A549 (cell line): ENCODE measurements around the gene RASA1. TPM values are rescaled to one million over a fixed set of nuclear protein-coding genes. Genes with fewer than 3 reads are reported as not detected.

Experiments
- ATAC-seq, 2 experiments: fragments of 200-7000 bp in 1 of 2; fragments of >200 bp in 1 of 2; cut with Nextera tagmentation in 1 of 2; cut with Tn5 transposase in 1 of 2; 3 replicates each; pipeline versions ENCODE4 v1.8.0 to v1.9.1; 2018 to 2020; ENCODE audit warnings: mild to moderate bottlenecking in 1 of 2, moderate library complexity in 1 of 2
- CTCF ChIA-PET: fragments of 300-600 bp; sonication (Branson Sonifier 250); formaldehyde crosslinking; extraction: SDS; loops from one replicate; lab custom pipeline; 2021; ENCODE audit warnings: antibody characterized with exemption, inconsistent platforms; lab: Yijun Ruan, JAX
- POLR2A ChIA-PET: fragments of 350-600 bp; formaldehyde crosslinking; extraction: SDS; loops from one replicate; lab custom pipeline; 2021; ENCODE audit warnings: antibody characterized with exemption, inconsistent platforms; lab: Yijun Ruan, JAX
- DNase-seq, 2 experiments: peaks; one replicate each; pipeline versions ENCODE4 v3.0.0 to v3.0.0-alpha.2; 2011 to 2016; ENCODE audit warnings: low read depth in 1 of 2, low spot score in 1 of 2
- FAIRE-seq: peaks from 2 replicates; lab custom pipeline; 2011; peaks lifted over from hg19 to GRCh38; lab: Jason Lieb, UNC
- H3K27ac ChIP-seq, 2 experiments: fragments of >200 bp; sonication (Bioruptor Twin); formaldehyde crosslinking; 3 replicates each; pipeline ENCODE4 v1.5.1; 2016 to 2017
- H3K4me1 ChIP-seq: fragments of >200 bp; sonication (Bioruptor Twin); formaldehyde crosslinking; 3 replicates; pipeline ENCODE4 v1.6.1; 2016
- H3K4me2 ChIP-seq: fragments of >200 bp; sonication (Bioruptor Twin); formaldehyde crosslinking; 3 replicates; pipeline ENCODE4 v1.6.1; 2016
- H3K4me3 ChIP-seq: fragments of >200 bp; sonication (Bioruptor Twin); formaldehyde crosslinking; 3 replicates; pipeline ENCODE4 v1.5.1; 2016
- H3K9me3 ChIP-seq: fragments of >200 bp; sonication (Bioruptor Twin); formaldehyde crosslinking; 3 replicates; pipeline ENCODE4 v1.6.1; 2016
- CBX2 ChIP-seq: fragments of 200-600 bp; sonication (generic); IDR thresholded peaks from 2 replicates; pipeline ENCODE4 v1.6.1; 2016; ENCODE audit warnings: low read depth, mild to moderate bottlenecking, borderline replicate concordance
- CHD2 ChIP-seq: fragments of 150-350 bp; IDR thresholded peaks from 2 replicates; pipeline ENCODE4 v1.6.1; 2014; ENCODE audit warnings: low read length; ENCODE audit not compliant: partially characterized antibody
- EHMT2 ChIP-seq: fragments of 200-600 bp; sonication (generic); IDR thresholded peaks from 2 replicates; pipeline ENCODE4 v1.6.1; 2016; ENCODE audit warnings: antibody characterized with exemption, low read depth, mild to moderate bottlenecking, moderate library complexity
- FOSB ChIP-seq: fragments of 250-450 bp; sonication (Bioruptor Pico); IDR thresholded peaks from 2 replicates; pipeline ENCODE4 v1.5.0; 2020; ENCODE audit warnings: mild to moderate bottlenecking, moderate library complexity
- HEYL ChIP-seq: fragments of 250-450 bp; sonication (Bioruptor Pico); IDR thresholded peaks from 2 replicates; pipeline ENCODE4 v1.8.0; 2021; ENCODE audit warnings: mild to moderate bottlenecking, moderate library complexity
- JUNB ChIP-seq: fragments of >200 bp; sonication (Bioruptor Twin); formaldehyde crosslinking; IDR thresholded peaks from 2 replicates; pipeline ENCODE4 v1.6.1; 2016
- KDM1A ChIP-seq: fragments of 200-600 bp; sonication (generic); IDR thresholded peaks from 2 replicates; pipeline ENCODE4 v1.6.1; 2016; ENCODE audit warnings: low read depth, mild to moderate bottlenecking
- MAFK ChIP-seq: fragments of 450-650 bp; IDR thresholded peaks from 2 replicates; pipeline ENCODE4 v1.6.1; 2014; ENCODE audit not compliant: partially characterized antibody
- NPAS2 ChIP-seq: fragments of 250-450 bp; sonication (Bioruptor Pico); IDR thresholded peaks from 2 replicates; pipeline ENCODE4 v1.8.0; 2022; ENCODE audit warnings: mild to moderate bottlenecking, moderate library complexity, borderline replicate concordance
- PHF8 ChIP-seq: fragments of 200-600 bp; sonication (generic); IDR thresholded peaks from 2 replicates; pipeline ENCODE4 v1.6.1; 2016; ENCODE audit warnings: low read depth, mild to moderate bottlenecking, antibody characterized with exemption, moderate library complexity, borderline replicate concordance
- POLR2AphosphoS2 ChIP-seq: conservative IDR thresholded peaks from 2 replicates; pipeline ENCODE4 v1.6.1; 2012; ENCODE audit warnings: low read length, improper control_type of control experiment, inconsistent platforms
- RAD21 ChIP-seq, 2 experiments: fragments of >200 bp in 1 of 2; sonication (Bioruptor Twin) in 1 of 2; formaldehyde crosslinking in 1 of 2; IDR thresholded peaks in 1 of 2; conservative IDR thresholded peaks in 1 of 2; 2 replicates in 1 of 2; 3 replicates in 1 of 2; pipeline ENCODE4 v1.6.1; 2012 to 2018; ENCODE audit warnings: inconsistent platforms in 1 of 2
- RNF2 ChIP-seq: fragments of 200-600 bp; sonication (generic); IDR thresholded peaks from 2 replicates; pipeline ENCODE4 v1.6.1; 2016; ENCODE audit warnings: low read depth, mild to moderate bottlenecking, antibody characterized with exemption, moderate library complexity, borderline replicate concordance
- TFCP2L1 ChIP-seq: fragments of 250-450 bp; sonication (Bioruptor Pico); IDR thresholded peaks from 2 replicates; pipeline ENCODE4 v1.5.0; 2021; ENCODE audit warnings: mild to moderate bottlenecking
- TP53 ChIP-seq: fragments of 250-450 bp; sonication (Bioruptor Pico); IDR thresholded peaks from 2 replicates; pipeline ENCODE4 v1.5.0; 2021; ENCODE audit warnings: mild to moderate bottlenecking, moderate library complexity
- ZSCAN20 ChIP-seq: fragments of 250-450 bp; sonication (Bioruptor Pico); IDR thresholded peaks from 2 replicates; pipeline ENCODE4 v1.8.0; 2022; ENCODE audit warnings: mild to moderate bottlenecking, moderate library complexity
- WGBS: methylation state at CpG from one replicate; pipeline ENCODE4 v1.1.6; 2017; ENCODE audit errors: missing lambda C conversion rate; 5-methylcytosine and 5-hydroxymethylcytosine counted together
- polyA plus RNA-seq, 4 experiments: library from polyadenylated mRNA; depleted of rRNA in 3 of 4; stranded (reverse); fragments of >200 nt; fragmentation: RNase III in 1 of 4; extraction: RNeasy Plus Mini Kit Qiagen cat#74134 plus additional on column Dnase treatment in 1 of 4; gene quantifications; 2 replicates in 3 of 4; 3 replicates in 1 of 4; pipeline ENCODE4 v1.2.3, GENCODE V29; 2011 to 2017
- TF ChIP-seq, protein P1 (sequence below): IDR thresholded peaks from 2 replicates; pipeline ENCODE4 v1.6.1; 2012
- TF ChIP-seq, protein P2 (sequence below): fragments of >200 bp; sonication (Bioruptor Twin); formaldehyde crosslinking; IDR thresholded peaks from 2 replicates; pipeline ENCODE4 v1.6.1; 2016
- TF ChIP-seq, protein P3 (sequence below): fragments of >200 bp; sonication (Bioruptor Twin); formaldehyde crosslinking; IDR thresholded peaks from 3 replicates; pipeline ENCODE4 v1.6.1; 2016
- TF ChIP-seq, protein P4 (sequence below): fragments of 450-650 bp; IDR thresholded peaks from 2 replicates; pipeline ENCODE4 v1.6.1; 2014; ENCODE audit warnings: antibody characterized with exemption
- TF ChIP-seq, protein P5 (sequence below): fragments of 200-600 bp; sonication (generic); IDR thresholded peaks from 2 replicates; pipeline ENCODE4 v1.6.1; 2016; ENCODE audit warnings: antibody characterized with exemption, mild to moderate bottlenecking, moderate library complexity

RASA1 gene
- polyA plus RNA-seq, 2 of the 4 experiments (the other 2 are of a cell fraction): 18.3 to 41.5 TPM

DNA sequence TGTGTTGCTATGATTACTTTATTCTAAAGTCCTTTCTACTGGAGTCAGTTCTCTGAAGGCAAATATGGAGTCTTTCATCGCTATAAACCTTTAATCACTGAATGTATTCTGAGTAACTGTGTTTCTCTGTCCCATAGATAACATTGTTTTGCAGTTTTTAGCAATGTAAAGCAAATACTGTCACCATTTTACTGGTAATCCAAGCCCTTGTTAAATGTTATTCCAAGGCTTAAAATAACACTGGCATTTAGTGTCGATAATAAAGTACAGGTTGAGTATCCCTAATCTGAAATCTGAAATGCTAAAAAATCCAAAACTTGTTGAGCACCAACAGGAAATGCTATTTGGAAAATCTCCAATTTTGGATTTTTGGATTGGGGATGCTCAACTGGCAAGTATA is 120.4 kb downstream of the RASA1 start:
- CTCF ChIA-PET: interaction anchor here (2.5 kb wide), 1 partner anchor 11 kb away, joined by 8 read pairs; no protein-coding TSS in a partner anchor
- POLR2A ChIA-PET: interaction anchor here (2.2 kb wide), 1 partner anchor 121 kb away, joined by 6 read pairs; the partner anchor contains the start of gene RASA1
- no peak overlapping the region for H3K27ac ChIP-seq
- TF ChIP-seq HEYL (CRISPR knock-in tag): no peak
- no peak for TF ChIP-seq JUNB
- TF ChIP-seq POLR2AphosphoS2: no peak
- TF ChIP-seq, protein P1, sequence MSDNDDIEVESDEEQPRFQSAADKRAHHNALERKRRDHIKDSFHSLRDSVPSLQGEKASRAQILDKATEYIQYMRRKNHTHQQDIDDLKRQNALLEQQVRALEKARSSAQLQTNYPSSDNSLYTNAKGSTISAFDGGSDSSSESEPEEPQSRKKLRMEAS: no peak
- TF ChIP-seq TP53 (CRISPR knock-in tag): no peak
- no peak for TF ChIP-seq KDM1A
- no peak for TF ChIP-seq MAFK
- TF ChIP-seq, protein P2, sequence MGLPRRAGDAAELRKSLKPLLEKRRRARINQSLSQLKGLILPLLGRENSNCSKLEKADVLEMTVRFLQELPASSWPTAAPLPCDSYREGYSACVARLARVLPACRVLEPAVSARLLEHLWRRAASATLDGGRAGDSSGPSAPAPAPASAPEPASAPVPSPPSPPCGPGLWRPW: no peak
- no peak for TF ChIP-seq CBX2
- TF ChIP-seq ZSCAN20: no peak
- no peak for TF ChIP-seq FOSB (CRISPR knock-in tag)
- TF ChIP-seq, all 56 proteins: peak for 0
- H3K4me2 ChIP-seq: no peak overlapping the region
- DNase-seq (no peak), ATAC-seq (no peak), FAIRE-seq (no peak)
- peaks cover 37% of the 10 kb centered on the region for H3K4me1 ChIP-seq
- no peak overlapping the region for H3K4me3 ChIP-seq
- H3K9me3 ChIP-seq: no peaks in the 10 kb centered on the region
- WGBS: 90% methylated on average over 2 of the region's 2 CpGs

DNA sequence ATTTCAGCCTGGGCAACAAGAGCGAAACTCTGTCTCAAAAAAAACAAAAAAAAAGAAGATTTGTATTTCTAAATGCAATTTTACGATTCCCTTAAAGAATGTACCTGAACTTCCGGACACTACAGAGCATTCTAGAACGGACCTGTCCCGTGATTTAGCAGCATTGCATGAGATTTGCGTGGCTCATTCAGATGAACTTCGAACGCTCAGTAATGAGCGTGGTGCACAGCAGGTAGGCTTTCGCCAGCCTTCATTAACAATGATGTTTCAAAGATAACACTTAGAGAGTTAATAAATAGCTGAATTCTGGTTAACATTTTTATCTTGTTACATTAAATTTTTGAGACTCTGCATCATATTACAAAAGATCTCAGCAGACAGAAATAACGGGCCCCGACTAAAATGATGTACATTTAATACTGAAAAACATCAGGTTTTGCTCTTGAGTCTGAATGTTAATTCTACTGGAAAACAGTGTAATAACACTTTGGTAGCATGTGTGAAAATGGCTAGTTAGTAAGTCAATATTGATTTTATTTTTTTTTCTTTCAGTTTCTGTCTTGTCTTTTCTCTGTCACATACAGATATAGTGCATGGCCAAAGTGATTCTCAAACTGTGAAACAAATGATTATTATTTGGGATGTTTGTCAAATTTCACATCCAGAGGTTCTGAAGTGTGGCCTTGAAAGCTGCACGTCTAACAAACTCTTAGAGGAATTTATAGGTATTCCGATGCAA is 121.8 kb downstream of the RASA1 start:
- no peak overlapping the region for H3K27ac ChIP-seq
- POLR2A ChIA-PET: interaction anchor here (2.2 kb wide), 1 partner anchor 122 kb away, joined by 6 read pairs; the partner anchor contains the start of gene RASA1
- CTCF ChIA-PET: interaction anchor here (1.4 to 2.5 kb wide), 2 partner anchors 10 to 11 kb away, joined by 6 to 8 read pairs; no protein-coding TSS in a partner anchor
- 94% methylated on average over 14 of the region's 14 CpGs for WGBS
- H3K4me1 ChIP-seq: peaks cover 51% of the 10 kb centered on the region
- H3K4me3 ChIP-seq: no peak overlapping the region
- H3K9me3 ChIP-seq: no peaks in the 10 kb centered on the region
- FAIRE-seq (peak; percentile 43), ATAC-seq (no peak), DNase-seq (no peak)
- no peak overlapping the region for H3K4me2 ChIP-seq
- TF ChIP-seq, protein P2: no peak
- TF ChIP-seq RAD21 (conservative IDR thresholded peaks at IDR 0.05 in 1 of 2, IDR thresholded peaks at IDR 0.05 in 1 of 2) (no peak), MAFK (no peak), CHD2 (no peak), FOSB (CRISPR knock-in tag) (no peak), RNF2 (no peak), PHF8 (no peak), EHMT2 (no peak), TFCP2L1 (CRISPR knock-in tag) (no peak), NPAS2 (no peak)
- TF ChIP-seq, protein P3, sequence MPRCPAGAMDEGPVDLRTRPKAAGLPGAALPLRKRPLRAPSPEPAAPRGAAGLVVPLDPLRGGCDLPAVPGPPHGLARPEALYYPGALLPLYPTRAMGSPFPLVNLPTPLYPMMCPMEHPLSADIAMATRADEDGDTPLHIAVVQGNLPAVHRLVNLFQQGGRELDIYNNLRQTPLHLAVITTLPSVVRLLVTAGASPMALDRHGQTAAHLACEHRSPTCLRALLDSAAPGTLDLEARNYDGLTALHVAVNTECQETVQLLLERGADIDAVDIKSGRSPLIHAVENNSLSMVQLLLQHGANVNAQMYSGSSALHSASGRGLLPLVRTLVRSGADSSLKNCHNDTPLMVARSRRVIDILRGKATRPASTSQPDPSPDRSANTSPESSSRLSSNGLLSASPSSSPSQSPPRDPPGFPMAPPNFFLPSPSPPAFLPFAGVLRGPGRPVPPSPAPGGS: no peak
- TF ChIP-seq, protein P4, sequence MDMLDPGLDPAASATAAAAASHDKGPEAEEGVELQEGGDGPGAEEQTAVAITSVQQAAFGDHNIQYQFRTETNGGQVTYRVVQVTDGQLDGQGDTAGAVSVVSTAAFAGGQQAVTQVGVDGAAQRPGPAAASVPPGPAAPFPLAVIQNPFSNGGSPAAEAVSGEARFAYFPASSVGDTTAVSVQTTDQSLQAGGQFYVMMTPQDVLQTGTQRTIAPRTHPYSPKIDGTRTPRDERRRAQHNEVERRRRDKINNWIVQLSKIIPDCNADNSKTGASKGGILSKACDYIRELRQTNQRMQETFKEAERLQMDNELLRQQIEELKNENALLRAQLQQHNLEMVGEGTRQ: no peak
- TF ChIP-seq, protein P5, sequence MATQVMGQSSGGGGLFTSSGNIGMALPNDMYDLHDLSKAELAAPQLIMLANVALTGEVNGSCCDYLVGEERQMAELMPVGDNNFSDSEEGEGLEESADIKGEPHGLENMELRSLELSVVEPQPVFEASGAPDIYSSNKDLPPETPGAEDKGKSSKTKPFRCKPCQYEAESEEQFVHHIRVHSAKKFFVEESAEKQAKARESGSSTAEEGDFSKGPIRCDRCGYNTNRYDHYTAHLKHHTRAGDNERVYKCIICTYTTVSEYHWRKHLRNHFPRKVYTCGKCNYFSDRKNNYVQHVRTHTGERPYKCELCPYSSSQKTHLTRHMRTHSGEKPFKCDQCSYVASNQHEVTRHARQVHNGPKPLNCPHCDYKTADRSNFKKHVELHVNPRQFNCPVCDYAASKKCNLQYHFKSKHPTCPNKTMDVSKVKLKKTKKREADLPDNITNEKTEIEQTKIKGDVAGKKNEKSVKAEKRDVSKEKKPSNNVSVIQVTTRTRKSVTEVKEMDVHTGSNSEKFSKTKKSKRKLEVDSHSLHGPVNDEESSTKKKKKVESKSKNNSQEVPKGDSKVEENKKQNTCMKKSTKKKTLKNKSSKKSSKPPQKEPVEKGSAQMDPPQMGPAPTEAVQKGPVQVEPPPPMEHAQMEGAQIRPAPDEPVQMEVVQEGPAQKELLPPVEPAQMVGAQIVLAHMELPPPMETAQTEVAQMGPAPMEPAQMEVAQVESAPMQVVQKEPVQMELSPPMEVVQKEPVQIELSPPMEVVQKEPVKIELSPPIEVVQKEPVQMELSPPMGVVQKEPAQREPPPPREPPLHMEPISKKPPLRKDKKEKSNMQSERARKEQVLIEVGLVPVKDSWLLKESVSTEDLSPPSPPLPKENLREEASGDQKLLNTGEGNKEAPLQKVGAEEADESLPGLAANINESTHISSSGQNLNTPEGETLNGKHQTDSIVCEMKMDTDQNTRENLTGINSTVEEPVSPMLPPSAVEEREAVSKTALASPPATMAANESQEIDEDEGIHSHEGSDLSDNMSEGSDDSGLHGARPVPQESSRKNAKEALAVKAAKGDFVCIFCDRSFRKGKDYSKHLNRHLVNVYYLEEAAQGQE: no peak
- TF ChIP-seq, protein P1: no peak
